AG04450 (cell line): Measurements from ENCODE around the gene GPR176. TPM values are rescaled to one million over a fixed set of nuclear protein-coding genes. Genes with fewer than 3 reads are reported as not detected.

Experiments used
- CTCF ChIA-PET: fragments of 300-600, 350-600 bp; formaldehyde crosslinking; extraction: SDS; loops from one replicate; lab custom pipeline; 2022; ENCODE audit warnings: antibody characterized with exemption, inconsistent platforms; lab: Charles Lee
- POLR2A ChIA-PET: fragments of 350-600 bp; formaldehyde crosslinking; extraction: SDS; loops from one replicate; lab custom pipeline; 2021; ENCODE audit warnings: antibody characterized with exemption, inconsistent platforms; lab: Yijun Ruan, JAX
- DNase-seq: peaks from one replicate; pipeline ENCODE4 v3.0.0-alpha.2; 2011; ENCODE audit warnings: low read depth, low spot score
- H3K27ac ChIP-seq: one replicate; pipeline ENCODE4 v1.5.1; 2012; ENCODE audit warnings: low read depth, low read length, control low read depth
- H3K27me3 ChIP-seq: one replicate; pipeline ENCODE4 v1.6.0; 2012; ENCODE audit warnings: low read length; ENCODE audit not compliant: control insufficient read depth, insufficient read depth
- H3K4me3 ChIP-seq: 2 replicates; pipeline ENCODE4 v1.5.1; 2011; ENCODE audit warnings: mild to moderate bottlenecking, low read depth, low read length, control low read depth
- H3K9me3 ChIP-seq: 2 replicates; pipeline ENCODE4 v1.5.1; 2012; ENCODE audit warnings: low read length; ENCODE audit not compliant: control insufficient read depth, insufficient read depth
- polyA plus RNA-seq: library from polyadenylated mRNA; depleted of rRNA; stranded (reverse); fragments of >200 nt; gene quantifications from 2 replicates; pipeline ENCODE4 v1.2.3, GENCODE V29; 2011
- TF ChIP-seq, protein P1 (sequence below): IDR thresholded peaks from 2 replicates; pipeline ENCODE4 v1.5.1; 2011; ENCODE audit warnings: low read depth, low read length, control low read depth, inconsistent platforms

Gene GPR176
- polyA plus RNA-seq, 1 experiment = 83.9 TPM

DNA sequence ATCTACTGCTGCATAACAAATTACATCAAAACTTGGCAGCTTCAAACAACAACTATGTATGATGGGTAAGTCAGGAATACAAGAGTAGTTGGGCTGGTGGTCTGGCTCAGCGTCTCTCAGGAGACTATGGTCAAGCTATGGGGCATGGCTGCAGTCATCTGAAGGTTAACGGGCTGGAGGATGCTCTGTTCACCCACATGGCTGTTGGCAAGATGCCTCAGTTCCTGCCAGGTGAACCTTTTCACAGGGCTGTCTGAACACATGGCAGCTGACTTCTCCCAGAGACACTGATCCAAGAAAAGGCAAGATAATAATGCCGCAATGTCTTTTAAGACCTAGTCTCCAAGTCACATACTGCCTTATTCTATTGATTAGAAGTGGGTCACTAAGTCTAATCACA is 63.7 kb downstream of the GPR176 start:
- TF ChIP-seq, protein P1, sequence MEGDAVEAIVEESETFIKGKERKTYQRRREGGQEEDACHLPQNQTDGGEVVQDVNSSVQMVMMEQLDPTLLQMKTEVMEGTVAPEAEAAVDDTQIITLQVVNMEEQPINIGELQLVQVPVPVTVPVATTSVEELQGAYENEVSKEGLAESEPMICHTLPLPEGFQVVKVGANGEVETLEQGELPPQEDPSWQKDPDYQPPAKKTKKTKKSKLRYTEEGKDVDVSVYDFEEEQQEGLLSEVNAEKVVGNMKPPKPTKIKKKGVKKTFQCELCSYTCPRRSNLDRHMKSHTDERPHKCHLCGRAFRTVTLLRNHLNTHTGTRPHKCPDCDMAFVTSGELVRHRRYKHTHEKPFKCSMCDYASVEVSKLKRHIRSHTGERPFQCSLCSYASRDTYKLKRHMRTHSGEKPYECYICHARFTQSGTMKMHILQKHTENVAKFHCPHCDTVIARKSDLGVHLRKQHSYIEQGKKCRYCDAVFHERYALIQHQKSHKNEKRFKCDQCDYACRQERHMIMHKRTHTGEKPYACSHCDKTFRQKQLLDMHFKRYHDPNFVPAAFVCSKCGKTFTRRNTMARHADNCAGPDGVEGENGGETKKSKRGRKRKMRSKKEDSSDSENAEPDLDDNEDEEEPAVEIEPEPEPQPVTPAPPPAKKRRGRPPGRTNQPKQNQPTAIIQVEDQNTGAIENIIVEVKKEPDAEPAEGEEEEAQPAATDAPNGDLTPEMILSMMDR = no peak
- ChIA-PET POLR2A (no interaction called here), CTCF (no interaction called here)
- Histone ChIP-seq H3K27ac (no peak overlapping the region), H3K4me3 (no peak overlapping the region), H3K9me3 (no peaks in the 10 kb centered on the region), H3K27me3 (no peaks in the 10 kb centered on the region)
- no peak for DNase-seq

GRCh38 chr15:39855400-39855799 is 64.7 kb downstream of the GPR176 start:
- POLR2A ChIA-PET = no interaction called here
- DNase-seq = no peak

DNA sequence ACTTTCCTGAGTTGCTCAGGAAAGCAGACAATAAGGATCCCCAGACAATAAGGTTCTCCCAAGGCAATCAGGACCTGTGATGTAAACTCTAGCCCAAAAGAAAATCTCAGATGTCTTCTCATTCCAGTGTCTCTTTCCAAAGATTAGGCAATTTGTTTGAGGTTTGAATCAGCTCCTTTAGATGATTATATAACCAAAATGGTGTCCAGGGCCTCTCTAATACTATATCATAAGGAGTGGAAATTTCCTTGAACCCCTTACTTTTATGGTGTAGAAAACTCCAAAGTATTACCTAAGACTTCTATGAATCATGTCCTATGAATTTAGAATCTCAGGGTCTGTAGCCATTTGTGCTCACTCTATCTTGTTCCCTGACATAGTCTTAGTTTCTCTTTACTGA is 65.9 kb downstream of the GPR176 start:
- no peak for DNase-seq

More at GRCh38 chr15:39855400-39855799, 64.7 kb downstream of the GPR176 start:
- Histone ChIP-seq H3K9me3 (no peaks in the 10 kb centered on the region), H3K27me3 (no peaks in the 10 kb centered on the region), H3K27ac (no peak overlapping the region), H3K4me3 (no peak overlapping the region)
- CTCF ChIA-PET = no interaction called here
- TF ChIP-seq, protein P1 = no peak

GRCh38 chr15:39852250-39852649 is 67.8 kb downstream of the GPR176 start:
- DNase-seq = peak; percentile 52
- H3K27ac ChIP-seq = peak overlapping the region; percentile 66
- H3K4me3 ChIP-seq = no peak overlapping the region
- H3K9me3 ChIP-seq = no peaks in the 10 kb centered on the region
- CTCF ChIA-PET = no interaction called here
- TF ChIP-seq, protein P1 = no peak
- POLR2A ChIA-PET = interaction anchor here (0.6 to 1.0 kb wide), 4 partner anchors 26 to 81 kb away, joined by 3 to 5 read pairs (median 3); partner anchors contain the start of gene EIF2AK4
- no peaks in the 10 kb centered on the region for H3K27me3 ChIP-seq

More for the DNA sequence above, 65.9 kb downstream of the GPR176 start:
- CTCF ChIA-PET = interaction anchor here (0.6 kb wide), 1 partner anchor 1481 kb away, joined by 4 read pairs; no protein-coding TSS in a partner anchor
- no peak overlapping the region for H3K27ac ChIP-seq
- no peaks in the 10 kb centered on the region for H3K9me3 ChIP-seq
- POLR2A ChIA-PET = interaction anchor here (0.8 kb wide), 1 partner anchor 80 kb away, joined by 3 read pairs; the partner anchor contains the start of gene EIF2AK4
- TF ChIP-seq, protein P1 = no peak
- H3K27me3 ChIP-seq = no peaks in the 10 kb centered on the region
- H3K4me3 ChIP-seq = no peak overlapping the region

DNA sequence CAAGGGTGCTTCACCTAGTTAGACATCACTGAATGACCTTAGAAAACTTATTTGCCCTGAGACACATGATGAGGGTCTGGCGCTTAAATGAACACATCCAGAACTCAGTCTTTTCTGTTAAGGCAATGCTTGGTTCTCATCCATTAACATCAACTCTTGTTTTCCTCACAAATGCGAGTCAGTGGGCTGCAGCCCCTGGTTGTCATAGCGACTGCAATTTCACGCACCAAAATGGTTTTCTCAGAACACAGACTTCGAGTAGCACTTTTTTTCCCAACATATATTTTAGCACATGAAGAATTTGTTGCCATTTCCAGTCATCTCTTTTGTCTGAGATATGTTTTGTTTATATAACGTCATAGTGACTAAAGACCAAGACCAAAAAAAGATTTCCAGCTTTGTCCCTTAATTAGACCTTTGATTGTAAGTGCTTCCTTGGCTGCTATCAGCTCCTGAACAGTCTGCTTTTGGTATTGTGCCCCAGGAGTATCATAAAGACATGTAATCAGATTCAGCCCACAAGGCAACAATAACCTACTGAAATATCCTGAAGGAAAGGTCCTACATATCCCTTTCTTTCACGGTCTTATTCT is 68.5 kb downstream of the GPR176 start:
- ChIA-PET CTCF (no interaction called here), POLR2A (interaction anchor here (0.8 to 1.0 kb wide), 2 partner anchors 64 to 82 kb away, joined by 3 to 5 read pairs; partner anchors contain the start of gene EIF2AK4)
- no peak overlapping the region for H3K4me3 ChIP-seq
- H3K27me3 ChIP-seq = no peaks in the 10 kb centered on the region
- peak overlapping the region; percentile 66 for H3K27ac ChIP-seq
- TF ChIP-seq, protein P1 = no peak
- DNase-seq = no peak
- H3K9me3 ChIP-seq = no peaks in the 10 kb centered on the region
